NCI-H748 (cell line): ENCODE measurements around the gene GALNT1.

ENCODE experiments used
- DNase-seq: peaks from one replicate; lab custom pipeline; 2025; ENCODE audit not compliant: unreplicated experiment; lab: John Stamatoyannopoulos, UW

Gene GALNT1

DNA sequence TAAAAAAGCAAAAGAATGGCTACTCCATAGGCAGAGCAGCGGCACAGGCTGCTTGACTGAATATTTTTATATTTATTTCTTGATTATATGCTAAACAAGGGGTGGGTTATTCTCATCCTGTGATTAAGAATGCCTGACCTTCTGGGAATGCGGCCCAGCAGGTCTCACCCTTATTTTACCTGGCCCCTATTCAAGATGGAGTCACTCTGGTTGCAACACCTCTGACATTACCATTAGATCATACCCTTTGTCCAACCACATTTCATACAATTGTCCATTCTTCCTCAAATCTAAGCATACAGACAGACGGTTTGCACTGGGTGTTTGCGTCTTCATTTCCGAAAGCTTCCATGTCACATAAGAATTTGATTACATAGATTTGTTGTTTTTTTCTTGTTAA is 168.2 kb downstream of the GALNT1 start:
- no peak for DNase-seq

DNA sequence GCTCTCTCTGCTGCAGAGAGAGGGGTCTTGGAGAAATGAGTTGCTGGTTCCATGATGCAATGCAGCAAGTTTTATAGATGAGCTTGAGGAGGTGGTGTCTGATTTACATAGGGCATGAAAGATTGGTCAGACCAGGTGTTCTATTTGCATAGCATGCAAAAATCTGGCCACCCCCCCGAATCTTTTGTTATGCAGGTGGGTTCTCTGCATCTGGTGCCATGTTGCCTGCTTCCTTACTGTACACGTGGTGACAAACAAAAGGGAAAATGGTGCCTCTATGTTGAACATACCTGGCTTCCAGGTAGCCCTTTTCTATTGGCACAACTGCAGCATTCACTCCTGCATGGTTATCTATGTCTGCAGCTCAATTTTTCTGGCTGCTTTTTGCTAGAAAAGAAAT is 169.4 kb downstream of the GALNT1 start:
- peak; percentile 63 for DNase-seq

GRCh38 chr18:35753306-35753910 is 171.9 kb downstream of the GALNT1 start:
- no peak for DNase-seq

DNA sequence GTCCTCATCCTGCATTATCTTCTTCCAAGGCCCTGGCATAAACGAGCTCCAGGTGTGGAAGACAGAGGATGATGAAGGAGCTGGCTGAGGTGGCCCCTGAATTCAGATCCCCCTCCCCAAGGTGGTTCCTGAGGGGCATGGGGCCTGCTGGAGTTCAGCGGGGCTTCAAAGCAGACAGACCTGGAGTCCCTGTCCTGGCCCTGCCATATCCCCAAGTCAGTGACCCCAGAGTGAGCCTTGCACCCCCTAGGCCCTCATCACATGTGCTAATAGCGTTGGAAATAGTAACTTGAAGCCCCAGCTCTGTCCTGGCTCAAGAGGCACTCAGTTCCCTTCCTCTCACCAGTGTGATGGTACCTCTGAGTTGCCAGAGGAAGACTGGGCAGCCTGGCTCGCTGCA is 172.9 kb downstream of the GALNT1 start:
- DNase-seq = no peak

- DNase-seq = no peak
These were observed 173.8 kb downstream of the GALNT1 start for GRCh38 chr18:35755369-35755768.

GRCh38 chr18:35756506-35757117 is 175.1 kb downstream of the GALNT1 start:
- peak; percentile 71 for DNase-seq
